Activated CD8-positive, alpha-beta memory T cell treated with anti-CD3 and anti-CD28 coated beads for 1 hour (primary cell): Measurements from ENCODE around the gene PXDN.

ENCODE experiments used
- DNase-seq, 2 donors: peaks; one replicate each; pipeline ENCODE4 v3.0.0-alpha.2; 2020; ENCODE audit warnings: low read depth in 1 of 2; ENCODE audit errors: extremely low read depth in 1 of 2

Gene PXDN

DNA sequence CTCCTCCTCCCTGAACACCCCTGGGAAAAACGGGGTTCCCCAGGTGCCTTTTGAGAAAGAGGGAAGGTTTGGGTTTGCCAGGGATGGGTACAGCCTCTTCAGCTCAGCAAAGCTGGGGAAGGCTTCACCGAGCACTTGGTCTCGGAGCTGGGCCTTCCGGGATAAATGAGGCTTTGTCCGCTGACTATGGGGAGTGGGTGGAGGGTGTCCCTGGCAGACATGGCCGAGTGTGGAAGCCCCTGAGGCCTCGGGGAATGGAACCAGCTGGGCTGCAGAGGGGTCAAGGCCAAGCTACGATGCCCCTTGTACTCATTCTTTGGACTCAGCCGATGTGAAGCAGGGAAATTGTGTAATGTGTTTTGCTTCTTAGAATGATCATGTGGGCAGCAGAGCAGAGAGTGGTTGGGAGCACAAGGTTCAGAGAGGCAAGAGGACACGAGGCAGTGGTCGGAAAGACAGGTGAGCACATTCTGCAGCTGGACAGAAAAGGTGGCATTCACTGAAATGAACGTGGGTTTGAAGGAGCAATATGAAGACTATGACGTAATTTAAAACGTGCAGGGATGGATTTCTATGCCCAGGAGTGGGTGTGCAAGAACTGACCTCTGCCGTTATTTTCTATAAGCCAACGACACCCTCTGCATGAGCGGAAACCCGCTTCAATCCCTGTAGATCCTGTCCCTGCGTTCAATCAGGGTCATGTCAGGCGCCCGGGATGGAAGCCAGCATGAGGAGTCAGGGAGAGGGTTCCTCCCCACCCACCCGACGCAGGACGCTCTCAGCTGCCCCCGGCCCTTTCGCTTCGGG, 142.6 kb downstream of the PXDN start:
- DNase-seq: no peak

- DNase-seq: no peak
Measured at GRCh38 chr2:1601067-1601412, 143.3 kb downstream of the PXDN start.

DNA sequence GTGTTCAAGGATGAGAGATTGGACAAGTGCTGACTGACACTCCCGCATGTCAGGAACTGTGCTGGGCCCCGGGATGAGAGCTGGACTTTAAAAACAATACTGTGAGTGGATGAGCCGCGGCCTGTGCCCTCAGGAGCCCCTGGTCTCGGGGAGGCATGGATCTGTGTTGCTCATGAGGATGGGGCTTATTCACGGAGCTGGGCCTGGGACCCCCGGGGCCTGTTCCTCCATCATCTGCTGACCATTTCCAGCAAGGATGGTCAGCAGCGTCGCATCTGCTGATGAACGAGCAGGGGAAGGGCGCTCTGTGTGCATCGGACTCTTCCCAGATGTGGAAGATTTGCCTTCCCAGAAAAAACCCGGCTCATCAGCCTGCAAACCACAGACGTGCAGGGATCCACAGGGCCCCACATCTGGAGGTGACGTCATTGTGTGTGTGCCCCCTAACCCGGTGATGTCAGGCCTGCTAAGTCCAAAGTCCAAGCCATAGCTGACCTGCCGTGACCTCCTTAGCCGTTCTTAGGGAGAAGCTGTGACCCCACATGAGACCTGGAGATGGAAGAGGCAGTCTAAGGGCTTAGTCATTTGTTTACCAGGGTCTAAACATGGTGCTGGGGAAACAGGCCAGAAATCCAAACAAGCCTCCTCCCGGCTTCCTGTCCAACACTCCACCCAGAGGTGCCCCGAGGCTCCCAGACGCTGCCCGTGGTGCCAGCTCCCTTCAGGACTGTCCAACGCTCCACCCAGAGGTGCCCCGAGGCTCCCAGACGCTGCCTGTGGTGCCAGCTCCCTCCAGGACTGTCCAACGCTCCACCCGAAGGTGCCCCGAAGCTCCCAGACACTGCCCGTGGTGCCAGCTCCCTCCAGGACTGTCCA, 143.9 kb downstream of the PXDN start:
- no peak for DNase-seq

GRCh38 chr2:1599301-1600085, 144.8 kb downstream of the PXDN start:
- DNase-seq: no peak

DNA sequence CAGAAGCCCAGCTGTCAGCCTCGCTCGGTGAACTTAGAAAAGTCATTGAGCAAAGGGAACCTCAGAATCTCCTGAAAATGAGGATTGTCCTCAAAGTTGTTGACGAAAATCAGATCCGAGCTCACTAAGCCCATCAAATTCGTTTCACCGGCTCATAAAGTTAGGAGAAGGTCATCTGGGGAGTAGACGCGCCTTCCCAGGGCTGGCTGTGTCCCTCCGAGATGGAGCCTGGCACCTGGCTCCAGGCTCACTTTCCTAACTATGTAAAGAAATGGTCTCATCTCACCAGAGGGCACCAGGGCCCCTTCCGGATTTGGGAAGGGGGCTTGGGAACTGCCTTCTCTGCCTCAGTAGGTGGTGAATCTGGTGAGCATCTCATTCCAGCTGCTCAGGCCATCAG, 145.5 kb downstream of the PXDN start:
- no peak for DNase-seq

GRCh38 chr2:1598041-1598710, 146.1 kb downstream of the PXDN start:
- no peak for DNase-seq

- DNase-seq: no peak
Measured at GRCh38 chr2:1595274-1595673, 149.0 kb downstream of the PXDN start.

DNA sequence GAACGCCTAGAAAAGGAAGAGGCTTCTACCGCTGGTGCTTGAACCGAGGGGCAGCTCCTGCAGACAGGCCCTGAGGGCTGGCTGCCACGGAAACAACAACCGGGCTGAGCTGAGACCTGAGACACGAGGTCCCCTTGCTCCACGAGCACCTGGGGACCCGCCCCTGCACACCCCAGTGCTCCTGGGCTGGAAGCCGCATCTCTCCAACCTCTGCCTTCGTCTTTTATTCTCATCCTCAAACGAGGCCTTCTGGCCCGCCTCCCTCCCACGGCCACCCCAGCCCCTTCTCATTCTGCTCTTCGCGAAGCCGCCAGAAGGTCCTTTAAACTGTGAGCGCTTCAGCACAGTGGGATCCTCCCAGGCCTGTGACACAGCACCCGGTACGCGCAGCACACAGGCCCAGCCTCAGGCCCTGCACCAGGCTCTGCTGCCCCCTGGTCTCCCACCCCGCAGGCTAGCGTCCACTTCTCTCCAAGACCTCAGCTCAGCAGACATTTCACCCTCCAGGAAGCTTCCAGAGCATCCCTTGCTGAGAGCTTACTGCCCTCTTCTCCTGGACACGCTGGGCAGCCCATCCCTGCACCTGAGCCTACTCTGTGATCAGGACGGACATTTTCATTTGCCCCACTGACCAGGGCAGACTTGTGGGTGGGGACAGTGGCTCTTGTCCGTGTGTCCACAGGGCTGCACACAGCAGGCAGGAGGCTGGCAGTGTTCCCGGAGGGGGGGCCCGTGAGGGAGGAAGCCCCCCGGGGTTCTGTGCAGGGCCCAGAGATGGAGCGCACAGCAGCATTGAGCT, 149.7 kb downstream of the PXDN start:
- no peak for DNase-seq

DNA sequence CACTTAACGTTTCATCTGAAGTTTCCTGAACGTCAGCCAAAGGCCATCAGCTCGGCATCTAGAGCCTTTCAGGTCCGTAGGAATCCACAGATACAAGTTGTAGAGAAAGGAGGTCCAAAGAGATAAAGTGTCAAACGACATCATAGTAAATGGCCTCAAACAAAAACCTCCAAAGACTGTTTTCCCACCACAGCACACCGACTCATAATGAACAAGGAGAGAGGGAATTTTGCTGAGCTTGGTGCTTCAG, 150.3 kb downstream of the PXDN start:
- DNase-seq: no peak

DNA sequence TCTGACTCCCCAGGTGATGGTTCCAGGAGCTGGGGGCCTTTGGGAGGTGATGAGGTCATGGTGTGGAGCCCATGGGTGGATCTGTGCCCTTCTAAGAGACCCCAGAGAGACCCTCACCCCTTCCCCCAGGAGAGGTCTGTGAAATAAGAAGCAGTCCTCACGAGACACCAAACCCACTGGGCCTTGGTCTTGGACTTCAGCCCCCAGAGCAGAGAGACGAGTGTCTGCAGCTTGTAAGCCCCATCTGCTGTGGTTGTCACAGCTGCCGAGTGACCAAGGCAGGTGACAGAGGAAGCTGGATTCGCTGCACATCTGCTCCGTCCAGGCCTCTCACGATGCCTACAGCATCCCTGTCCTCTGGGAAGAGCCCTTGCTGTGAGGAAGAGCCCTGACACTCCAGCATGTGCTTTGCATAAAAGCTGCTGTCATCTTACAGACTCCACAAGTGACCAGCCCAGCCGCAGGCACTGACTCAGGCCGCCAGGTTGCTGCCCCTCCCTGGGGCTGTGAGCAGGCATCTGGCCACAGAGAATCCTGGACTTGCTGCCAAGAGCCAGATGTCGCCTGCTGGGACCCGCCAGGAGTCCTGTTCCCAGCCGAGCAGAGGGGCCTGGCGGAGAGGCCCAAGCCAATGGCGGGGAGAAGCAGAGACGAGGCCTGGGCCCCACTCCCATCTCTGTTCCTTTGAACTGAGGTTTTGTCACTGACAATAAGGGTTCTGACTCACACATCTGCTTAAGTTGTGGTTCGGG, 150.8 kb downstream of the PXDN start:
- no peak for DNase-seq

DNA sequence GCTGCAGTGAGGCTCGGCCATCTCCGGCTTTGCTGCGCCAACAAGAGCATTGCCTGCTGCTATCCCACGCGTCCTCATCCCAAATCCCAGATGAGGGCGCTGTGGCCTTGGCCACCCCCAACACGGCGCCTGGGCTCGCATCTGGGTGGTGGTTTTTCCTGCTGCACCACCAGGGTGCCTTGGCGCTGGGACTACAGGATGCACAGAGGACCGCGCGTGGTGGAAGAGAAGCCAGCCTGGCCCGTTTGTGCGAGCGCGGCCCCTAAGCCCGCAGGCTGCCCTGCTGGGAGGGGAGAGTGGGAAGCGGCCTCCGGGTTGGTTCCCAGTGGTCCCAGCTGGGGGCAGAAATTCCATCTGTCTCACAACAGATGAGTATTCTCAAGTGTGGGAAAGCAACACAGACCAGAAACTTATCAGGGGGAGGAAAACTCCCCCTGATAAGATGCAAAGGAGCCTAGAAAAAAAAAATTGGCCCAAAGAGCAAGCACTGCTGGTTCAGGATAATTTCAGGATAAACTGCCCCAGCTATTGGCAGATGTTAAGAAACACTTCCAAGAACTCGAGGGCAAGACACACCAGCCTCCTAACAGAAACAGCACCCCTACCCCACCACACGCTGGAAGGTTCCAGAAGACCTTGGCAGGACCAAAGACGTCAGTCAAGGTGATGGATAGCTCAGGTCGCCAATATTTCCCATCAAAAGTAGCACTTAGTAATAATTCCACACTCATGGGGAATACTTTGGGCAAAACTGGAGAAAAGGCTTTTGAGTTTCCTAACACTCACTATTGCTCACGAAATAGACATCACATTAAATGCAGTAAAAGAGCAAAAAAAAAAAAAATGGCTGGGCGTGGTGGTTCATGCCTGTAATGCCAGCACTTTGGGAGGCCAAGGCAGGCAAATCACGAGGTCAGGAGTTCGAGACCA, 152.1 kb downstream of the PXDN start:
- no peak for DNase-seq

GRCh38 chr2:1591461-1591770, 152.9 kb downstream of the PXDN start:
- no peak for DNase-seq

DNA sequence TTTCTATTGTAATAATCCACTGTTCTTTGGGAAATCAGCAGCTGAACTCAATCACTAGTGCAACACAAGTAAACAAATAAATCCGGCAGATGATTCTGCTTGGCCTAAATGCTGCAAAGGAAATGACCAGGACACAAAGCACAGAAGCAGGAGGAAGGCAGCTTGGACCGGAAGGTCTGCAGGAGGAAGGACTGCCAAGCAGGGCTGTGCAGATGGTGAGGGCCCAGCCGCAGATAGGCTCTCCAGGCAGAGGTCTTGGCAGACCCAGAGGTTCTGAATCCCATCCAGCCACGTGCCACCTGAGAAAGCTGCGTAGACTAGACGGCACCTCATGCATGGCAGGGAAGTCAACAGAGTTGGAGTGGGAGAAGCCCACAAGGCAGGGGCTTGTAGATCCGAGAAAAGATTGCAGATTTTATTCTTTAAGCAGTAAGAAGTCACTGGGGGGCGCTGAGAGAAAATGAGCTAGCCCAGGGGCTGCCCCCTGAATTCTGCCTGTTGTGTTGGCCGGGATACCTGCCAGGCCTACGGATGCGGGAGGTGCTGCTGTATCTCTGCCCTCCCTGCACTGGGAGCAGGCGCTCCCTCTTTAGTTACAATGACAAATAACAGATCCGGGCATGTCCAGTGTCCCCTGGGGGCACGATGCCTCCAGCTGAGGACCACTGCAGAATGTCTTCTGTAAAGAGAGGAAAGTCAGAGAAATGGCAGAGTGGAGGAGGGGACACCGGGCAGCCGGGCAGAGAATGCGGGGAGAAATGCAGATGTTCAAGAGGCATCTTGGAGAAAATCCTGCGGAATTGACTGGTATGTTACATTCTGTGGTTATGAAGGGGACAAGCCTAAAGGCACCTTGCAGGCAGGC, 153.5 kb downstream of the PXDN start:
- DNase-seq: no peak

- no peak for DNase-seq
Measured at GRCh38 chr2:1588978-1589621, 155.2 kb downstream of the PXDN start.

- no peak for DNase-seq
Measured at GRCh38 chr2:1588051-1588977, 156.0 kb downstream of the PXDN start.
